ENCODE results near the gene PRKG1. TPM values are rescaled to one million over a fixed set of nuclear protein-coding genes. Genes with fewer than 3 reads are reported as not detected.

PRKG1 gene
- total and polyA plus RNA-seq, 4 donors = 0.46 to 5.1 (median 1.5) TPM

DNA sequence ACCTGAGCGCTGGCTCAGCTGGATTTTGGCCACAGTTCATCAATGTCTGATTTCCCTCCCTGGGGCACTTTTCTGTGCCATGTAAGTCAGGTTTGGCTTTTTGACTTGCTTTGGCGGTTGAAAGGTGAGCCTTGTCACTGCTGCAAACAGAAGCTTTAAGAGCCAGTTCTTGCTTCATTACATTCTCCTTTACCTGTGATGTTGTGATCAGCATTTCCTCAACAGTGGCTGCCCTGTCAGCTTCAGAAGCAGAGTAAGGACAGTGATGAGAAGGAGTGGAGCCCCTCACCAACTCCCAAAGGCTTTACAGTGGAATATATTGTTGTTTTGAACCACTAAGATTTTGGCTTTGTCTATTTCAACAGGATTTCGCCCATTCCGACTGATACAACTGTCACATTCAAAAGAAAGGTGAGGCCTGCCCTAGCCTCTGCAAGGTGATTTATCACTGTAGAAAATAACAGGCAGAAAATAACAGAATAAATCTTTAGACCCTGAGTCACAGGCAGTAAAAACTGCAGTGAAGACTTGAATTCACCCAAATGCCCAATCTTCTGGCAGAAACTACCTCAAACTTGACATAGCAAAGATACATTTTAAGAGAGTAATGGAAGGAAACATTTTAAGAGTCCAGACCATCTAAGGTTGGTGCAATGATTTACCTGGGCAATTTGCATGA, 1226.5 kb downstream of the PRKG1 start:
- no peak overlapping the region for H3K9ac ChIP-seq (ENCODE audit: low read depth in 1 of 2, low read length in 2 of 2)
- no peak overlapping the region for H3K27ac ChIP-seq (ENCODE audit: low read depth in 1 of 2, low read length in 2 of 2)
- H3K4me3 ChIP-seq (ENCODE audit: low read depth in 1 of 3, low read length in 3 of 3) = no peak overlapping the region
- TF ChIP-seq, protein P1, sequence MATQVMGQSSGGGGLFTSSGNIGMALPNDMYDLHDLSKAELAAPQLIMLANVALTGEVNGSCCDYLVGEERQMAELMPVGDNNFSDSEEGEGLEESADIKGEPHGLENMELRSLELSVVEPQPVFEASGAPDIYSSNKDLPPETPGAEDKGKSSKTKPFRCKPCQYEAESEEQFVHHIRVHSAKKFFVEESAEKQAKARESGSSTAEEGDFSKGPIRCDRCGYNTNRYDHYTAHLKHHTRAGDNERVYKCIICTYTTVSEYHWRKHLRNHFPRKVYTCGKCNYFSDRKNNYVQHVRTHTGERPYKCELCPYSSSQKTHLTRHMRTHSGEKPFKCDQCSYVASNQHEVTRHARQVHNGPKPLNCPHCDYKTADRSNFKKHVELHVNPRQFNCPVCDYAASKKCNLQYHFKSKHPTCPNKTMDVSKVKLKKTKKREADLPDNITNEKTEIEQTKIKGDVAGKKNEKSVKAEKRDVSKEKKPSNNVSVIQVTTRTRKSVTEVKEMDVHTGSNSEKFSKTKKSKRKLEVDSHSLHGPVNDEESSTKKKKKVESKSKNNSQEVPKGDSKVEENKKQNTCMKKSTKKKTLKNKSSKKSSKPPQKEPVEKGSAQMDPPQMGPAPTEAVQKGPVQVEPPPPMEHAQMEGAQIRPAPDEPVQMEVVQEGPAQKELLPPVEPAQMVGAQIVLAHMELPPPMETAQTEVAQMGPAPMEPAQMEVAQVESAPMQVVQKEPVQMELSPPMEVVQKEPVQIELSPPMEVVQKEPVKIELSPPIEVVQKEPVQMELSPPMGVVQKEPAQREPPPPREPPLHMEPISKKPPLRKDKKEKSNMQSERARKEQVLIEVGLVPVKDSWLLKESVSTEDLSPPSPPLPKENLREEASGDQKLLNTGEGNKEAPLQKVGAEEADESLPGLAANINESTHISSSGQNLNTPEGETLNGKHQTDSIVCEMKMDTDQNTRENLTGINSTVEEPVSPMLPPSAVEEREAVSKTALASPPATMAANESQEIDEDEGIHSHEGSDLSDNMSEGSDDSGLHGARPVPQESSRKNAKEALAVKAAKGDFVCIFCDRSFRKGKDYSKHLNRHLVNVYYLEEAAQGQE (IDR thresholded peaks at IDR 0.05) = no peak
- TF ChIP-seq EGR1 (IDR thresholded peaks at IDR 0.05; ENCODE audit: low read depth in 2 of 2) (no peak), HNF4G (IDR thresholded peaks at IDR 0.05) (no peak), FOXA2 (IDR thresholded peaks at IDR 0.05) (no peak), JUND (IDR thresholded peaks at IDR 0.05) (no peak), SP1 (IDR thresholded peaks at IDR 0.05) (no peak), GABPA (IDR thresholded peaks at IDR 0.05 in 1 of 2, conservative IDR thresholded peaks at IDR 0.05 in 1 of 2) (no peak), HNF4A (conservative IDR thresholded peaks at IDR 0.05) (no peak), TAF1 (conservative IDR thresholded peaks at IDR 0.05) (no peak), RXRA (IDR thresholded peaks at IDR 0.05) (no peak), FOXA1 (IDR thresholded peaks at IDR 0.05) (no peak)
- TF ChIP-seq, protein P2, sequence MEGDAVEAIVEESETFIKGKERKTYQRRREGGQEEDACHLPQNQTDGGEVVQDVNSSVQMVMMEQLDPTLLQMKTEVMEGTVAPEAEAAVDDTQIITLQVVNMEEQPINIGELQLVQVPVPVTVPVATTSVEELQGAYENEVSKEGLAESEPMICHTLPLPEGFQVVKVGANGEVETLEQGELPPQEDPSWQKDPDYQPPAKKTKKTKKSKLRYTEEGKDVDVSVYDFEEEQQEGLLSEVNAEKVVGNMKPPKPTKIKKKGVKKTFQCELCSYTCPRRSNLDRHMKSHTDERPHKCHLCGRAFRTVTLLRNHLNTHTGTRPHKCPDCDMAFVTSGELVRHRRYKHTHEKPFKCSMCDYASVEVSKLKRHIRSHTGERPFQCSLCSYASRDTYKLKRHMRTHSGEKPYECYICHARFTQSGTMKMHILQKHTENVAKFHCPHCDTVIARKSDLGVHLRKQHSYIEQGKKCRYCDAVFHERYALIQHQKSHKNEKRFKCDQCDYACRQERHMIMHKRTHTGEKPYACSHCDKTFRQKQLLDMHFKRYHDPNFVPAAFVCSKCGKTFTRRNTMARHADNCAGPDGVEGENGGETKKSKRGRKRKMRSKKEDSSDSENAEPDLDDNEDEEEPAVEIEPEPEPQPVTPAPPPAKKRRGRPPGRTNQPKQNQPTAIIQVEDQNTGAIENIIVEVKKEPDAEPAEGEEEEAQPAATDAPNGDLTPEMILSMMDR (IDR thresholded peaks at IDR 0.05; ENCODE audit: low read depth, low read length, missing input control) = no peak
- TF ChIP-seq, protein P3, sequence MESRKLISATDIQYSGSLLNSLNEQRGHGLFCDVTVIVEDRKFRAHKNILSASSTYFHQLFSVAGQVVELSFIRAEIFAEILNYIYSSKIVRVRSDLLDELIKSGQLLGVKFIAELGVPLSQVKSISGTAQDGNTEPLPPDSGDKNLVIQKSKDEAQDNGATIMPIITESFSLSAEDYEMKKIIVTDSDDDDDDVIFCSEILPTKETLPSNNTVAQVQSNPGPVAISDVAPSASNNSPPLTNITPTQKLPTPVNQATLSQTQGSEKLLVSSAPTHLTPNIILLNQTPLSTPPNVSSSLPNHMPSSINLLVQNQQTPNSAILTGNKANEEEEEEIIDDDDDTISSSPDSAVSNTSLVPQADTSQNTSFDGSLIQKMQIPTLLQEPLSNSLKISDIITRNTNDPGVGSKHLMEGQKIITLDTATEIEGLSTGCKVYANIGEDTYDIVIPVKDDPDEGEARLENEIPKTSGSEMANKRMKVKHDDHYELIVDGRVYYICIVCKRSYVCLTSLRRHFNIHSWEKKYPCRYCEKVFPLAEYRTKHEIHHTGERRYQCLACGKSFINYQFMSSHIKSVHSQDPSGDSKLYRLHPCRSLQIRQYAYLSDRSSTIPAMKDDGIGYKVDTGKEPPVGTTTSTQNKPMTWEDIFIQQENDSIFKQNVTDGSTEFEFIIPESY (IDR thresholded peaks at IDR 0.05) = no peak
- TF ChIP-seq, protein P4, sequence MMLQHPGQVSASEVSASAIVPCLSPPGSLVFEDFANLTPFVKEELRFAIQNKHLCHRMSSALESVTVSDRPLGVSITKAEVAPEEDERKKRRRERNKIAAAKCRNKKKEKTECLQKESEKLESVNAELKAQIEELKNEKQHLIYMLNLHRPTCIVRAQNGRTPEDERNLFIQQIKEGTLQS (IDR thresholded peaks at IDR 0.05) = no peak
- H3K36me3 ChIP-seq (ENCODE audit: control insufficient read depth in 4 of 4, insufficient read depth in 3 of 4, low read depth in 1 of 4, low read length in 3 of 4) = no peaks in the 10 kb centered on the region
- no peaks in the 10 kb centered on the region for H3K27me3 ChIP-seq (ENCODE audit: control insufficient read depth in 4 of 4, insufficient read depth in 4 of 4, low read length in 3 of 4)
- no peak for DNase-seq (ENCODE audit: low spot score)
- no peaks in the 10 kb centered on the region for H3K4me1 ChIP-seq (ENCODE audit: control insufficient read depth in 4 of 4, insufficient read depth in 4 of 4, low read length in 3 of 4)
- no peaks in the 10 kb centered on the region for H3K9me3 ChIP-seq (ENCODE audit: control insufficient read depth in 4 of 4, low read length in 3 of 4)
- 87% methylated on average over 4 of the region's 4 CpGs for WGBS
